CD14-positive monocyte (primary cell): ENCODE data around the gene UBAP1L. TPM values are rescaled to one million over a fixed set of nuclear protein-coding genes. Genes with fewer than 3 reads are reported as not detected.

Experiments
- DNase-seq, 3 donors: peaks; one replicate each; pipeline ENCODE4 v3.0.0-alpha.2; 2011 to 2022
- H2AFZ ChIP-seq: 2 replicates; pipeline ENCODE4 v1.6.0; 2012; ENCODE audit warnings: mild to moderate bottlenecking, low read depth, low read length, inconsistent platforms; ENCODE audit not compliant: insufficient read depth, poor library complexity, severe bottlenecking
- H3K27ac ChIP-seq, 2 donors: 1 replicate in 1 of 2; 2 replicates in 1 of 2; pipeline ENCODE4 v1.5.1; 2012 to 2013; ENCODE audit warnings: low read length in 2 of 2, control low read depth in 1 of 2, inconsistent platforms in 1 of 2, low read depth in 1 of 2, mild to moderate bottlenecking in 1 of 2
- H3K27me3 ChIP-seq, 2 donors: one replicate each; pipeline versions ENCODE4 v1.6.0 to v1.6.1; 2011 to 2013; ENCODE audit warnings: low read length in 2 of 2; ENCODE audit not compliant: control insufficient read depth in 2 of 2, insufficient read depth in 2 of 2
- H3K36me3 ChIP-seq, 2 donors: replicated peaks in 1 of 2; 1 replicate in 1 of 2; 2 replicates in 1 of 2; pipeline versions ENCODE4 v1.5.1 to v1.6.1; 2012 to 2013; ENCODE audit warnings: low read length in 2 of 2, control low read depth in 1 of 2, inconsistent platforms in 1 of 2, mild to moderate bottlenecking in 1 of 2; ENCODE audit not compliant: insufficient read depth in 2 of 2, control insufficient read depth in 1 of 2
- H3K4me1 ChIP-seq, 2 donors: 1 replicate in 1 of 2; 2 replicates in 1 of 2; pipeline versions ENCODE4 v1.5.1 to v1.6.1; 2012 to 2013; ENCODE audit warnings: low read length in 2 of 2, control low read depth in 1 of 2, inconsistent platforms in 1 of 2, mild to moderate bottlenecking in 1 of 2, moderate library complexity in 1 of 2; ENCODE audit not compliant: insufficient read depth in 2 of 2, control insufficient read depth in 1 of 2
- H3K4me2 ChIP-seq: replicated peaks from 2 replicates; pipeline ENCODE3; 2012; ENCODE audit warnings: low read length, moderate library complexity, mild to moderate bottlenecking; ENCODE audit not compliant: poor library complexity, severe bottlenecking; ENCODE audit errors: extremely low read depth
- H3K4me3 ChIP-seq, 3 experiments: fragments of 200-600 bp in 1 of 3; sonication (generic) in 1 of 3; replicated peaks in 1 of 3; 1 replicate in 2 of 3; 2 replicates in 1 of 3; pipeline ENCODE4 v1.5.1; 2011 to 2013; ENCODE audit warnings: low read length in 3 of 3, mild to moderate bottlenecking in 3 of 3, control low read depth in 2 of 3, low read depth in 2 of 3, inconsistent platforms in 1 of 3, moderate library complexity in 1 of 3
- H3K79me2 ChIP-seq: 2 replicates; pipeline ENCODE4 v1.6.0; 2012; ENCODE audit warnings: mild to moderate bottlenecking, control low read depth, inconsistent platforms, low read length, moderate library complexity; ENCODE audit not compliant: insufficient read depth
- H3K9ac ChIP-seq: 2 replicates; pipeline ENCODE4 v1.6.0; 2017; ENCODE audit warnings: low read length, mild to moderate bottlenecking; ENCODE audit not compliant: insufficient read depth, poor library complexity, severe bottlenecking
- H3K9me3 ChIP-seq, 2 donors: replicated peaks in 1 of 2; 1 replicate in 1 of 2; 2 replicates in 1 of 2; pipeline versions ENCODE4 v1.5.1 to v1.6.1; 2012 to 2013; ENCODE audit warnings: low read length in 2 of 2, control low read depth in 1 of 2; ENCODE audit not compliant: control insufficient read depth in 1 of 2, insufficient read depth in 1 of 2
- H4K20me1 ChIP-seq: 2 replicates; pipeline ENCODE4 v1.6.0; 2012; ENCODE audit warnings: mild to moderate bottlenecking, low read length, control low read depth, moderate library complexity; ENCODE audit not compliant: insufficient read depth
- H3K27ac Mint-ChIP-seq, 7 donors: one replicate each; pipeline ENCODE4 v1.8.0; 2020; ENCODE audit warnings: mild to moderate bottlenecking in 7 of 7, mixed read lengths in 7 of 7, moderate library complexity in 6 of 7, inconsistent platforms in 2 of 7
- H3K27me3 Mint-ChIP-seq, 3 donors: one replicate each; pipeline ENCODE4 v1.8.0; 2021 to 2022; ENCODE audit warnings: low read depth in 3 of 3, mild to moderate bottlenecking in 3 of 3, mixed read lengths in 3 of 3, moderate library complexity in 3 of 3, inconsistent platforms in 1 of 3
- H3K36me3 Mint-ChIP-seq, 2 donors: one replicate each; pipeline ENCODE4 v1.8.0; 2020; ENCODE audit warnings: mixed read lengths in 2 of 2, inconsistent platforms in 1 of 2, mild to moderate bottlenecking in 1 of 2
- H3K4me1 Mint-ChIP-seq: one replicate; pipeline ENCODE4 v1.8.0; 2020; ENCODE audit warnings: mild to moderate bottlenecking, mixed read lengths
- H3K4me3 Mint-ChIP-seq, 2 donors: one replicate each; pipeline ENCODE4 v1.8.0; 2020; ENCODE audit warnings: mild to moderate bottlenecking in 2 of 2, mixed read lengths in 2 of 2, moderate library complexity in 1 of 2
- H3K9me3 Mint-ChIP-seq, 7 donors: one replicate each; pipeline ENCODE4 v1.8.0; 2020 to 2022; ENCODE audit warnings: mixed read lengths in 7 of 7, mild to moderate bottlenecking in 6 of 7, moderate library complexity in 6 of 7, inconsistent platforms in 2 of 7
- WGBS: methylation state at CpG from one replicate; pipeline ENCODE4 v1.1.5; 2013; ENCODE audit warnings: missing lambda C conversion rate; ENCODE audit not compliant: insufficient coverage; 5-methylcytosine and 5-hydroxymethylcytosine counted together
- intact Hi-C, 2 donors: fragments of 100-400 bp; cut with micrococcal nuclease; formaldehyde crosslinking; loops; one replicate each; pipeline versions ENCODE4 v1.15.0 to v1.15.1; 2023
- polyA plus RNA-seq, 3 donors: library from polyadenylated mRNA; depleted of rRNA in 1 of 3; unstranded in 2 of 3; stranded (reverse) in 1 of 3; fragments of 300-500 nt in 2 of 3; fragments of >200 nt in 1 of 3; fragmentation: Illumina TruSeq in 2 of 3; gene quantifications; 1 replicate in 2 of 3; 2 replicates in 1 of 3; pipeline ENCODE4 v1.2.3, GENCODE V29; 2012 to 2021
- TF ChIP-seq, protein P1 (sequence below): fragments of 200-600 bp; IDR thresholded peaks from one replicate; pipeline ENCODE4 v1.8.0; 2022; ENCODE audit warnings: antibody characterized with exemption, mild to moderate bottlenecking

Gene UBAP1L
- polyA plus RNA-seq, 3 donors, result 4.8 TPM; not detected in 2

DNA sequence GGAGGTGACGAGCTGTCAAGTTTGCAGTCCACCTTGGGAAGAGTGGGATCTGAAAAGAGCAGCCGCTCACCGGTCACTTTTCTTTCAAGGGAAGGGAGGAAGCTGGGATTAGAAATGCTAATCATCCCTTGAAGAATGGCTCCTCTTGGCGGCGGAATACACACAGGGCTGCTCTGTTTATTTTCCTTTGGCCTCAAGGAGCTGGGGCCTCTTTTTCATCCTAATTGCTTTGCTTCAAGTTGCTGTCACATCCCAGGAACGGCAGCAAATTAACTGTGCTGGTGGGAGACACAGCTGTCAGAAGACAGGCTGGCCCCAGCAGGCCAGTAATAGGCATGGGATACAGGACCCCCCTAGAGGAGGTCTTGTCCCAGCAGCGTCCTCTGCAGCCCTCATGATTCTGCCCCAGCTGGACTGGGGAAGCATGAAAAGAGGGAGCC is 31.7 kb downstream of the UBAP1L start:
- H3K36me3 Mint-ChIP-seq, result no peaks in the 10 kb centered on the region
- no peak overlapping the region for H3K27ac ChIP-seq
- DNase-seq, result no peak
- H4K20me1 ChIP-seq, result no peaks in the 10 kb centered on the region
- H3K9me3 Mint-ChIP-seq, result peaks cover 0 to under 1% (median 0%) of the 10 kb centered on the region in 7 donors
- H3K79me2 ChIP-seq, result no peaks in the 10 kb centered on the region
- peaks cover 2 to 23% of the 10 kb centered on the region in 2 donors for H3K27me3 ChIP-seq
- no peaks in the 10 kb centered on the region for H3K4me1 ChIP-seq
- no peak overlapping the region for H3K4me2 ChIP-seq
- peak overlapping the region in 1 of 2 donors; percentile 1 for H3K4me3 Mint-ChIP-seq
- H3K9me3 ChIP-seq, result no peaks in the 10 kb centered on the region
- WGBS, result 90% methylated on average over 5 of the region's 7 CpGs
- H3K27me3 Mint-ChIP-seq, result peaks cover 25 to 63% (median 28%) of the 10 kb centered on the region in 3 donors
- H3K36me3 ChIP-seq, result no peaks in the 10 kb centered on the region
- H3K9ac ChIP-seq, result no peak overlapping the region
- TF ChIP-seq, protein P1, sequence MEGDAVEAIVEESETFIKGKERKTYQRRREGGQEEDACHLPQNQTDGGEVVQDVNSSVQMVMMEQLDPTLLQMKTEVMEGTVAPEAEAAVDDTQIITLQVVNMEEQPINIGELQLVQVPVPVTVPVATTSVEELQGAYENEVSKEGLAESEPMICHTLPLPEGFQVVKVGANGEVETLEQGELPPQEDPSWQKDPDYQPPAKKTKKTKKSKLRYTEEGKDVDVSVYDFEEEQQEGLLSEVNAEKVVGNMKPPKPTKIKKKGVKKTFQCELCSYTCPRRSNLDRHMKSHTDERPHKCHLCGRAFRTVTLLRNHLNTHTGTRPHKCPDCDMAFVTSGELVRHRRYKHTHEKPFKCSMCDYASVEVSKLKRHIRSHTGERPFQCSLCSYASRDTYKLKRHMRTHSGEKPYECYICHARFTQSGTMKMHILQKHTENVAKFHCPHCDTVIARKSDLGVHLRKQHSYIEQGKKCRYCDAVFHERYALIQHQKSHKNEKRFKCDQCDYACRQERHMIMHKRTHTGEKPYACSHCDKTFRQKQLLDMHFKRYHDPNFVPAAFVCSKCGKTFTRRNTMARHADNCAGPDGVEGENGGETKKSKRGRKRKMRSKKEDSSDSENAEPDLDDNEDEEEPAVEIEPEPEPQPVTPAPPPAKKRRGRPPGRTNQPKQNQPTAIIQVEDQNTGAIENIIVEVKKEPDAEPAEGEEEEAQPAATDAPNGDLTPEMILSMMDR, result no peak
- no peak overlapping the region for H3K4me3 ChIP-seq
- H2AFZ ChIP-seq, result no peak overlapping the region
- intact Hi-C loops, result loop anchor here in 1 of 2 donors (10.0 kb wide), 1 partner anchor 348 kb away; no protein-coding TSS in a partner anchor
- H3K27ac Mint-ChIP-seq, result no peak overlapping the region
- peaks cover 8% of the 10 kb centered on the region for H3K4me1 Mint-ChIP-seq

DNA sequence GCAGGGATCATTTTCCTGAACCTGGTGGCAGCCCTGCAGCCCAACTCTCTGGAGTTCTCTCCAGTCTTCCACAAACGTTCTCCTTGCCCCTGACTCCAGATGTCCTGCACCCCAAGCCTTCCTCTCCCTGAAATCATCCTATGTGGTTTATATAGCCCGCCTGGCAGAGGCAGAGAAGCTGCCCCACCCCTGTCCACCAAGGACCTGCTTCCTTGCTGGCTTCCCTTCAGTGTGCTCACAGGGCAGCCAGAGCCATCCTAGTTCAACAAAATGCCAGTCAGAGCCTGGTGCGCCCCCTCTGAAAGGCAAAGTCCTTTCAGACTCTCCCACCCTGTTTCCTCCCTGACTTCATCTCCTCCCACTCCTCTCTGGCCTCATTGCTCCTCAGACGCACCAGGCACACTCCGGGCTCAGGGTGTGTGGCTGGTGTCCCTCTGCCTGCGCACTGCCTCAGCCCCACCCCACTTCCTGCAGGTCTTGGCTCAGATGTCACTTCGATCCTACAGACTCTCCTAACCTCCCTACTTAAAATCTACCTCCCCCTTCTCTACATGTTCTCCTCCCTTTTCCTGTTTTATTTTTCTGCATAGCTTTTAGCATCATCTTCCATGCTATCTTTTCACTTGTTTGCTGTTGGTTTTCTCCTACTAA is 32.6 kb downstream of the UBAP1L start:
- Histone ChIP-seq H3K4me1 (peaks cover 4 to 6% of the 10 kb centered on the region in 2 donors), H3K4me2 (no peak overlapping the region), H4K20me1 (no peaks in the 10 kb centered on the region), H3K4me3 (no peak overlapping the region), H2AFZ (no peak overlapping the region), H3K9ac (no peak overlapping the region), H3K79me2 (no peaks in the 10 kb centered on the region), H3K27ac (no peak overlapping the region), H3K9me3 (peaks cover 0 to 2% of the 10 kb centered on the region in 2 donors), H3K36me3 (no peaks in the 10 kb centered on the region), H3K27me3 (peaks cover 5 to 30% of the 10 kb centered on the region in 2 donors)
- Mint-ChIP-seq H3K9me3 (peaks cover 0 to 6% (median 3%) of the 10 kb centered on the region in 7 donors), H3K27ac (peak overlapping the region in 2 of 7 donors; percentile 33 to 60), H3K4me3 (peak overlapping the region in 1 of 2 donors; percentile 47), H3K27me3 (peaks cover 32 to 71% (median 35%) of the 10 kb centered on the region in 3 donors), H3K36me3 (no peaks in the 10 kb centered on the region), H3K4me1 (peaks cover 12% of the 10 kb centered on the region)
- TF ChIP-seq, protein P1, result no peak
- intact Hi-C loops, result loop anchor here in 1 of 2 donors (10.0 kb wide), 1 partner anchor 348 kb away; no protein-coding TSS in a partner anchor
- 0% methylated on average over 7 of the region's 7 CpGs for WGBS
- no peak for DNase-seq
